OCI-LY3 (cell line): Measurements from ENCODE around the gene BEAN1.

Experiments
- CTCF ChIP-seq: fragments of 200-600, 300-600 bp; sonication (generic); IDR thresholded peaks from 2 replicates; pipeline ENCODE4 v1.5.1; 2014; ENCODE audit warnings: antibody characterized with exemption, low read length, low read depth
- EZH2phosphoT487 ChIP-seq: fragments of 200-600 bp; shearing (Covaris generic); IDR thresholded peaks from 2 replicates; pipeline ENCODE4 v1.6.1; 2018; ENCODE audit warnings: antibody characterized with exemption, mixed run types, low read depth

- TF ChIP-seq CTCF (no peak), EZH2phosphoT487 (no peak)
Observed at GRCh38 chr16:66474750-66475199, 47.7 kb downstream of the BEAN1 start.
